ENCODE results near the gene FUS. TPM values are rescaled to one million over a fixed set of nuclear protein-coding genes. Genes with fewer than 3 reads are reported as not detected.

FUS gene
- total and polyA plus RNA-seq, 2 donors (not counting 3 experiments of a cell fraction or from before 2014, with no cell fraction given): 307 to 569 TPM

GRCh38 chr16:31130899-31131298, 49.0 kb upstream of the FUS start:
- TF ChIP-seq MYC (IDR thresholded peaks at IDR 0.05; ENCODE audit: low read depth, low read length) (no peak), GATA2 (IDR thresholded peaks at IDR 0.05; ENCODE audit: insufficient read depth, insufficient read length, low read depth, low read length) (no peak), POLR2AphosphoS5 (IDR thresholded peaks at IDR 0.05; ENCODE audit: insufficient read depth, low read depth, low read length) (no peak), MAX (IDR thresholded peaks at IDR 0.05; ENCODE audit: insufficient read depth, insufficient read length) (no peak), CTCF (IDR thresholded peaks at IDR 0.05; ENCODE audit: extremely low read depth in 1 of 2, insufficient read depth in 1 of 2, low read depth in 1 of 2, low read length in 2 of 2) (no peak), EZH2 (IDR thresholded peaks at IDR 0.05; ENCODE audit: borderline replicate concordance, low read depth, low read length, severe bottlenecking) (no peak), JUN (IDR thresholded peaks at IDR 0.05; ENCODE audit: borderline replicate concordance, insufficient read depth, insufficient read length, low read depth) (no peak), FOS (IDR thresholded peaks at IDR 0.05; ENCODE audit: borderline replicate concordance, insufficient read depth, low read length) (no peak), POLR2A (IDR thresholded peaks at IDR 0.05; ENCODE audit: low read depth, low read length) (no peak)
- CTCF ChIA-PET: interaction anchor here (1.4 to 2.4 kb wide), 3 partner anchors 11 to 13 kb away, joined by 5 to 13 read pairs (median 8); no protein-coding TSS in a partner anchor
- no peak overlapping the region for H3K4me3 ChIP-seq (replicated peaks in 1 of 3; ENCODE audit: insufficient read depth in 1 of 3, low read depth in 1 of 3, low read length in 3 of 3)
- dilution Hi-C loops (cut with MboI; ENCODE audit: extremely low pct_ligation_motif_present, low sequenced_read_pairs): no loop called here
- H3K27me3 ChIP-seq (ENCODE audit: control insufficient read depth in 2 of 2, insufficient read depth in 2 of 2, low read length in 2 of 2): no peaks in the 10 kb centered on the region
- POLR2A ChIA-PET: no interaction called here
- DNase-seq (ENCODE audit: low read depth, low spot score) (no peak), FAIRE-seq (no peak)
- H4K20me1 ChIP-seq (replicated peaks; ENCODE audit: control insufficient read depth, extremely low read depth, insufficient read depth, low read length): no peaks in the 10 kb centered on the region
- no peak overlapping the region for H3K27ac ChIP-seq (ENCODE audit: insufficient read depth, low read depth, low read length)
- H3K9ac ChIP-seq (replicated peaks; ENCODE audit: extremely low read depth, insufficient read depth, low read length): no peak overlapping the region
- no peaks in the 10 kb centered on the region for H3K4me1 ChIP-seq (ENCODE audit: control insufficient read depth, extremely low read depth, insufficient read depth, low read length)
- H3K79me2 ChIP-seq (ENCODE audit: control insufficient read depth, insufficient read depth, low read length): no peaks in the 10 kb centered on the region
- intact Hi-C loops (cut with micrococcal nuclease): no loop called here
- no peak overlapping the region for H2AFZ ChIP-seq (ENCODE audit: low read depth, low read length)
- BruUV-seq (replicated peaks): no TSS peak
- H3K9me3 ChIP-seq (replicated peaks; ENCODE audit: control insufficient read depth, insufficient read depth, low read length): no peaks in the 10 kb centered on the region
- H3K9me1 ChIP-seq (replicated peaks; ENCODE audit: control insufficient read depth, extremely low read depth, insufficient read depth, low read length): no peaks in the 10 kb centered on the region
- H3K4me2 ChIP-seq (ENCODE audit: insufficient read depth, low read length): no peak overlapping the region
- peaks cover 0 to 11% of the 10 kb centered on the region in 2 experiments for H3K36me3 ChIP-seq (ENCODE audit: control insufficient read depth in 2 of 2, extremely low read depth in 1 of 2, insufficient read depth in 2 of 2, low read length in 2 of 2)
